GM18870 (cell line): ENCODE measurements around the gene CCDC24.
A peak's percentile ranks its signal among the peaks of the same experiment; 100 is the strongest.

Experiments
- ATAC-seq: cut with Tn5 transposase; IDR thresholded peaks from one replicate; pipeline ENCODE4 v1.9.1; 2021; ENCODE audit warnings: moderate library complexity; ENCODE audit not compliant: unreplicated experiment

CCDC24 gene

GRCh38 chr1:44021156-44021555, 29.8 kb downstream of the CCDC24 start:
- ATAC-seq: no peak

- ATAC-seq: no peak
Measured at GRCh38 chr1:44021581-44022321, 30.4 kb downstream of the CCDC24 start.

- ATAC-seq: no peak
Measured at GRCh38 chr1:44024031-44024902, 32.9 kb downstream of the CCDC24 start.

GRCh38 chr1:44024903-44025525, 33.6 kb downstream of the CCDC24 start:
- ATAC-seq: no peak

- ATAC-seq: no peak
Measured at GRCh38 chr1:44025816-44026215, 34.4 kb downstream of the CCDC24 start.

GRCh38 chr1:44027320-44027719, 35.9 kb downstream of the CCDC24 start:
- no peak for ATAC-seq

- peak; percentile 26 for ATAC-seq
Measured at GRCh38 chr1:44029260-44029910, 38.0 kb downstream of the CCDC24 start.

GRCh38 chr1:44029911-44030604, 38.7 kb downstream of the CCDC24 start:
- peak; percentile 73 for ATAC-seq

GRCh38 chr1:44030605-44031251, 39.3 kb downstream of the CCDC24 start:
- ATAC-seq: peak; percentile 16

GRCh38 chr1:44031252-44032169, 40.1 kb downstream of the CCDC24 start, which contains the start of gene SLC6A9:
TSS of gene SLC6A9 (minus strand) at chr1:44031462. CDS start at chr1:44024277, 7,185 bp downstream.
- ATAC-seq: no peak

- no peak for ATAC-seq
Measured at GRCh38 chr1:44032170-44032790, 40.9 kb downstream of the CCDC24 start.

GRCh38 chr1:44033041-44033575, 41.7 kb downstream of the CCDC24 start:
- ATAC-seq: no peak

- ATAC-seq: no peak
Measured at GRCh38 chr1:44033756-44034155, 42.4 kb downstream of the CCDC24 start.

- no peak for ATAC-seq
Measured at GRCh38 chr1:44034423-44034822, 43.0 kb downstream of the CCDC24 start.

- no peak for ATAC-seq
Measured at GRCh38 chr1:44034976-44035716, 43.7 kb downstream of the CCDC24 start.

GRCh38 chr1:44035726-44036408, 44.5 kb downstream of the CCDC24 start:
- no peak for ATAC-seq
